Measurements from ENCODE around the gene GOLIM4. TPM values are rescaled to one million over a fixed set of nuclear protein-coding genes. Genes with fewer than 3 reads are reported as not detected.

GOLIM4 gene
- total RNA-seq, 1 experiment from 2014 or later, result 24.6 TPM

GRCh38 chr3:167978071-167978470 lies 117.7 kb downstream of the GOLIM4 start:
- Histone ChIP-seq H3K4ac (ENCODE audit: low read depth, low read length) (no peak overlapping the region), H3K18ac (ENCODE audit: insufficient read length, low read depth, low read length) (no peak overlapping the region), H3K27ac (ENCODE audit: insufficient read length, low read depth, low read length) (no peak overlapping the region), H3K79me2 (ENCODE audit: insufficient read depth, low read length) (no peaks in the 10 kb centered on the region), H2AFZ (ENCODE audit: low read length) (no peak overlapping the region), H3K9ac (ENCODE audit: extremely low read depth, insufficient read length, low read length) (no peak overlapping the region), H3K79me1 (ENCODE audit: insufficient read depth, low read depth, low read length, poor library complexity, severe bottlenecking) (no peaks in the 10 kb centered on the region), H3K14ac (ENCODE audit: insufficient read depth, low read length) (no peak overlapping the region), H2BK5ac (ENCODE audit: insufficient read length, low read length) (no peak overlapping the region), H4K20me1 (ENCODE audit: control insufficient read depth, insufficient read depth, insufficient read length) (peaks cover 2% of the 10 kb centered on the region), H3K4me2 (ENCODE audit: insufficient read depth, insufficient read length, low read length) (no peak overlapping the region), H2BK15ac (ENCODE audit: low read depth, low read length) (no peak overlapping the region), H2AK5ac (ENCODE audit: insufficient read length, low read length) (no peak overlapping the region), H3T11ph (ENCODE audit: low read length) (no peak overlapping the region), H3K23me2 (ENCODE audit: insufficient read length, low read depth, low read length, poor library complexity, severe bottlenecking) (no peaks in the 10 kb centered on the region), H4K5ac (ENCODE audit: insufficient read length, low read depth, low read length) (no peak overlapping the region), H2BK12ac (ENCODE audit: insufficient read length, low read depth, low read length) (no peak overlapping the region), H2BK120ac (ENCODE audit: low read depth, low read length, poor library complexity, severe bottlenecking) (no peak overlapping the region), H3K9me3 (ENCODE audit: control insufficient read depth, low read depth, low read length) (no peaks in the 10 kb centered on the region), H4K8ac (replicated peaks; ENCODE audit: insufficient read length, low read depth, low read length) (no peak overlapping the region), H2BK20ac (ENCODE audit: low read depth, low read length, poor library complexity, severe bottlenecking) (no peak overlapping the region), H3K27me3 (ENCODE audit: insufficient read depth, low read length) (no peaks in the 10 kb centered on the region), H4K91ac (ENCODE audit: insufficient read length, low read depth, low read length) (no peak overlapping the region), H3K4me1 (ENCODE audit: insufficient read depth, low read length) (no peaks in the 10 kb centered on the region), H3K23ac (ENCODE audit: insufficient read length, low read depth, low read length) (no peak overlapping the region), H3K56ac (ENCODE audit: insufficient read length, low read depth, low read length) (no peak overlapping the region)
- Mint-ChIP-seq H3K4me3 (no peak overlapping the region), H3K9me3 (no peaks in the 10 kb centered on the region), H3K36me3 (ENCODE audit: insufficient read depth in 1 of 3, low read depth in 3 of 3) (no peaks in the 10 kb centered on the region), H3K4me1 (no peaks in the 10 kb centered on the region), H3K27me3 (ENCODE audit: low read depth) (no peaks in the 10 kb centered on the region), H3K27ac (no peak overlapping the region)
- no peak for DNase-seq
- no peak for TF ChIP-seq CTCF (conservative IDR thresholded peaks at IDR 0.05)
- WGBS (ENCODE audit: extremely low coverage, insufficient read length, low lambda C conversion rate), result no CpG with 5 or more reads among the region's 3 CpGs
